ENCODE results near the gene NLRC5. TPM values are rescaled to one million over a fixed set of nuclear protein-coding genes. Genes with fewer than 3 reads are reported as not detected.

The NLRC5 gene
- total RNA-seq, 6 donors from 2014 or later = 29.2 to 361 (median 52.7) TPM

GRCh38 chr16:56995136-56995805, 5.9 kb downstream of the NLRC5 start:
- peak overlapping the region in 3 of 4 donors; percentile 4 to 38 (median 27) for H3K27ac ChIP-seq
- 68 to 83% methylated on average over 11 to 12 of the region's 12 CpGs for WGBS, 2 donors
- TF ChIP-seq CTCF (IDR thresholded peaks at IDR 0.05) (no peak), POLR2AphosphoS5 (IDR thresholded peaks at IDR 0.05) (no peak), POLR2A (IDR thresholded peaks at IDR 0.05) (no peak), EP300 (IDR thresholded peaks at IDR 0.05) (no peak)
- ATAC-seq (ENCODE audit: low FRiP score in 2 of 2) (no peak), DNase-seq (no peak)
- H3K9me3 ChIP-seq = no peaks in the 10 kb centered on the region
- H3K27me3 ChIP-seq = no peaks in the 10 kb centered on the region
- peaks cover 27 to 66% (median 35%) of the 10 kb centered on the region in 4 donors for H3K4me1 ChIP-seq
- peaks cover 0 to 2% (median 0%) of the 10 kb centered on the region in 4 donors for H3K36me3 ChIP-seq
- no peak overlapping the region for H3K4me3 ChIP-seq

- Histone ChIP-seq H3K27ac (peak overlapping the region in 1 of 4 donors; percentile 45), H3K27me3 (no peaks in the 10 kb centered on the region), H3K9me3 (no peaks in the 10 kb centered on the region), H3K4me1 (peaks cover 27 to 64% (median 32%) of the 10 kb centered on the region in 4 donors), H3K4me3 (no peak overlapping the region), H3K36me3 (peaks cover 0 to 2% (median 0%) of the 10 kb centered on the region in 4 donors)
- DNase-seq (no peak), ATAC-seq (ENCODE audit: low FRiP score in 2 of 2) (no peak)
- TF ChIP-seq POLR2A (IDR thresholded peaks at IDR 0.05) (no peak), EP300 (IDR thresholded peaks at IDR 0.05) (no peak), CTCF (IDR thresholded peaks at IDR 0.05) (no peak), POLR2AphosphoS5 (IDR thresholded peaks at IDR 0.05) (no peak)
- WGBS, 2 donors = 94 to 95% methylated on average over 5 of the region's 5 CpGs
Observed at GRCh38 chr16:56997264-56997663, 7.9 kb downstream of the NLRC5 start.

- WGBS, 2 donors = 78 to 85% methylated on average over 3 of the region's 3 CpGs
Observed at GRCh38 chr16:56997931-56998330, 8.6 kb downstream of the NLRC5 start.

GRCh38 chr16:56998352-56998751, 9.0 kb downstream of the NLRC5 start:
- Histone ChIP-seq H3K4me3 (no peak overlapping the region), H3K27me3 (no peaks in the 10 kb centered on the region), H3K36me3 (peaks cover 0 to 2% (median 0%) of the 10 kb centered on the region in 4 donors), H3K9me3 (no peaks in the 10 kb centered on the region), H3K4me1 (peaks cover 24 to 57% (median 31%) of the 10 kb centered on the region in 4 donors), H3K27ac (peak overlapping the region in 3 of 4 donors; percentile 62 to 90 (median 81))
- DNase-seq (no peak), ATAC-seq (ENCODE audit: low FRiP score in 2 of 2) (no peak)
- TF ChIP-seq CTCF (IDR thresholded peaks at IDR 0.05) (no peak), EP300 (IDR thresholded peaks at IDR 0.05) (no peak), POLR2AphosphoS5 (IDR thresholded peaks at IDR 0.05) (no peak), POLR2A (IDR thresholded peaks at IDR 0.05) (no peak)
- WGBS, 2 donors = 87 to 93% methylated on average over 3 of the region's 3 CpGs

More at GRCh38 chr16:56997931-56998330, 8.6 kb downstream of the NLRC5 start:
- DNase-seq (no peak), ATAC-seq (ENCODE audit: low FRiP score in 2 of 2) (no peak)
- no peaks in the 10 kb centered on the region for H3K9me3 ChIP-seq
- no peaks in the 10 kb centered on the region for H3K27me3 ChIP-seq
- peaks cover 0 to 2% (median 0%) of the 10 kb centered on the region in 4 donors for H3K36me3 ChIP-seq
- H3K4me3 ChIP-seq = no peak overlapping the region
- H3K27ac ChIP-seq = peak overlapping the region in 2 of 4 donors; percentile 45 to 81
- TF ChIP-seq POLR2AphosphoS5 (IDR thresholded peaks at IDR 0.05) = no peak
- no peak for TF ChIP-seq CTCF (IDR thresholded peaks at IDR 0.05)
- no peak for TF ChIP-seq POLR2A (IDR thresholded peaks at IDR 0.05)
- no peak for TF ChIP-seq EP300 (IDR thresholded peaks at IDR 0.05)
- peaks cover 24 to 61% (median 31%) of the 10 kb centered on the region in 4 donors for H3K4me1 ChIP-seq
